Neuron (in vitro differentiated cells): ENCODE results near the gene CIC.

Source experiments
- H2AFZ ChIP-seq: one replicate; pipeline ENCODE4 v1.6.1; 2013; ENCODE audit warnings: low read depth, mild to moderate bottlenecking, inconsistent platforms, low read length, moderate library complexity
- H3K27me3 ChIP-seq: one replicate; pipeline ENCODE4 v1.6.1; 2013; ENCODE audit warnings: low read length; ENCODE audit not compliant: insufficient read depth
- H3K36me3 ChIP-seq: one replicate; pipeline ENCODE4 v1.6.1; 2013; ENCODE audit warnings: low read length; ENCODE audit not compliant: insufficient read depth
- H3K4me1 ChIP-seq: one replicate; pipeline ENCODE4 v1.6.1; 2013; ENCODE audit warnings: low read length; ENCODE audit not compliant: insufficient read depth
- H3K4me3 ChIP-seq: 2 replicates; pipeline ENCODE4 v1.5.1; 2013; ENCODE audit warnings: mild to moderate bottlenecking, low read length, moderate library complexity
- H3K9me3 ChIP-seq: one replicate; pipeline ENCODE4 v1.6.1; 2013; ENCODE audit warnings: low read length

CIC gene

GRCh38 chr19:42233678-42234292 lies 35.3 kb upstream of the CIC start:
- no peaks in the 10 kb centered on the region for H3K4me1 ChIP-seq
- H3K27me3 ChIP-seq = no peaks in the 10 kb centered on the region
- H3K9me3 ChIP-seq = no peaks in the 10 kb centered on the region
- no peak overlapping the region for H2AFZ ChIP-seq
- peaks cover 77% of the 10 kb centered on the region for H3K36me3 ChIP-seq
- H3K4me3 ChIP-seq = no peak overlapping the region

DNA sequence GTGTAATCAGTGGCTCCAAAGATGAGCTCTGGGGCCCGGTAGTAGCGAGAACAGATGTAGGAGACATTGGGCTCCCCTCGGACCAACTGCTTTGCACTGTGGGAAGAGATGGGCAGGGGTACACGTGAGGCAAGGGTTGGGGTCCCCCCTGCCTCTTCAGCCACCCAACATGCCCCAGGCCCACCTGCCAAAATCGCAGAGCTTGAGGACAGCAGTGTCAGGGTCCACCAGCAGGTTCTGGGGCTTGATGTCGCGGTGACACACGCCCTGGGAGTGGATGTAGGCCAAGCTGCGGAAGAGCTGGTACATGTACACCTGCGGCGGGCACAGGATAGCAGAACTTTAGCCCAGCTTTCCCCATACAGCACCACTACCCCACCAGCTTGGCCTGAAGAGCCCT lies 34.7 kb upstream of the CIC start:
- Histone ChIP-seq H3K9me3 (no peaks in the 10 kb centered on the region), H3K27me3 (no peaks in the 10 kb centered on the region), H3K4me3 (no peak overlapping the region), H3K4me1 (no peaks in the 10 kb centered on the region), H2AFZ (no peak overlapping the region), H3K36me3 (peaks cover 78% of the 10 kb centered on the region)

- Histone ChIP-seq H3K4me1 (no peaks in the 10 kb centered on the region), H3K9me3 (no peaks in the 10 kb centered on the region), H3K36me3 (peaks cover 76% of the 10 kb centered on the region), H3K4me3 (no peak overlapping the region), H2AFZ (no peak overlapping the region), H3K27me3 (no peaks in the 10 kb centered on the region)
These were observed 33.9 kb upstream of the CIC start for GRCh38 chr19:42235181-42235580.

- Histone ChIP-seq H3K27me3 (no peaks in the 10 kb centered on the region), H2AFZ (no peak overlapping the region), H3K4me1 (peaks cover 10% of the 10 kb centered on the region), H3K9me3 (no peaks in the 10 kb centered on the region), H3K36me3 (peaks cover 34% of the 10 kb centered on the region), H3K4me3 (no peak overlapping the region)
These were observed 29.4 kb upstream of the CIC start for GRCh38 chr19:42239544-42240220.

DNA sequence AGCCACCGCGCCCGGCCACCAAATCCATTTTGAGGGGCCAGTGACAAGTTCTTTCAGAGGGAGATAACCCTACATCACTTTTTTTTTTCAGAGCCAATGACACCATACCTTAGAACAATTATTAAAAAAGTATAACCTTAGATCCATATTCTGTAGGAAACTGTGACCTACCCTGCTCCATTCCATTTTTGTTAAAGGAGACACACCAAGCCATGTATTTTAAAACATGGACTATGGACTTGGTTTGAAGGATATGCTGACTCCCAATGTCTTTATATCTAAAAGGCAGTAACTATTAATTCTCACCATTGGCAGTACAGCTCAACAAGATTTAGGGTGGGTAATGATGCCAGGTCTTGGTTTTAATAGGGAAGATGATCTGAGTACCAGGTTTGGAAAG lies 27.8 kb upstream of the CIC start:
- Histone ChIP-seq H3K27me3 (no peaks in the 10 kb centered on the region), H3K4me1 (peaks cover 10% of the 10 kb centered on the region), H3K36me3 (peaks cover 20% of the 10 kb centered on the region), H3K4me3 (peak overlapping the region; percentile 76), H3K9me3 (no peaks in the 10 kb centered on the region), H2AFZ (no peak overlapping the region)

DNA sequence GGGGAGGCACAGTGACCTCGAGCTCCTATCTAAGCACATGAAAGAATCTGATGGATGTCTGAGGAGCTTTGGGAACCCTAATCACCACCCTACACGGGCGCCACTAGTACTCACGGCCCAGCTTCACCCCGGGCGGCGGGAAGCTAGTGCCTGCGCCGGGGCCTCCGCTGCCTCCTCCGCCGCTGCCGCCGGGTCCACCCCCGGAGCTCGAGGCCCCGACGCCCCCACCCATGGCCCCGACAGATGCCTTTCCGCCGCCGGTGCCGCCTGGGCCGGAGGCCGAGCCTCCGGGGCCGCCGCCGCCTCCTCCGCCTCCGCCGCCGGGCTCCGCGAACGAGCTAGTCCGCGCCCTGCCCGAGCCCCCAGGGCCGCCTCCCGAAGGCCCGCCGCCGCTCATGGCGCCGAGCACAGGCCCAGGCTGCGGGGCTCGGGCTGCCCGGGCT lies 27.0 kb upstream of the CIC start:
- Histone ChIP-seq H3K4me1 (peaks cover 10% of the 10 kb centered on the region), H3K9me3 (no peaks in the 10 kb centered on the region), H2AFZ (no peak overlapping the region), H3K4me3 (peak overlapping the region; percentile 76), H3K27me3 (no peaks in the 10 kb centered on the region), H3K36me3 (peaks cover 18% of the 10 kb centered on the region)

DNA sequence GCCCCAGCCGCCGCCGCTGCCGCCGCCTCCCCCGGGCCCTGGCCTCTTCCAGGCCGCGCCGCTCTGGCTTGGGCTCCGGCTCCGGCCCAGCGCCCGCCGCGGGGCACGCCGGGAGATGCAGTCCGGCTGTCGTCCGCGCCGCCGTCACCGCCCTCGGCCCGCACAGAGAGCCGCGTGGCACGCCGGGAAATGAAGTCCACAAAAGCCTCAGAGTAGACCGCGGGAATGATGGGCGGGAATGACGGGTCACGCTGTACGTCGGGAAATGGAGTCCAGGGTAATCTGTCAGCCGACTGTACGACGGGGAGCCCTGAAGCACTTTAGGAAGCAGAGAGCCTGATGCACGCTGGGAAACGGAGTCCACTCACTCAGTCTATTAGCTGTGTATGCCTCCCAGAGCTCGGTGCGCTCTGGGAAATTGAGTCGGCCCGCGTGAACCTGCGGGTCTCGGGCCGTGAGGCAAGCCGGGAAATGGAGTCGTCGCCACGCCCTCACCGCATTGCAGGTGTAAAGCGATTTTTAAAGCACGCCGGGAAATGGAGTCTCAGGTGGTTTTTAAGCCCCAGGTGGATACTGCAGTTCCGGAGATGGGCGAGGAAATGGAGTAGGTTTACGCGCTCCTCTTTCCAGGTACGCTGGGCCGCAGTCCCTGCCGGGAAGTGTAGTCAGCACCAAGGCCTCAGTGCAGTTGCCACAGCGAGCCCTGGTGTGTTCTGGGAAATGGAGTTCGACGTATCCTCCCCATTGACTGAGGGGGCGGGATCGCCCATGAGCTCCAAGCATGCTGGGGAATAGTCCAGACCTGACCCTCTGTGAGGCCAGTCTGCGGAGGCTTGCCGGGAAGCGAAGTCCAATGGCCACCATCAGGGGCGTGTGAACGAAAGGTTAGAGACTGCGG lies 26.3 kb upstream of the CIC start, which contains the start of gene GSK3A:
GSK3A (minus strand) TSS at position 91 of the 898 bp plus-strand sequence. CDS start 137 bp downstream, outside the sequence.
- H3K4me1 ChIP-seq = peaks cover 10% of the 10 kb centered on the region
- peak within 1 kb of the TSS; percentile 76 for H3K4me3 ChIP-seq
- H2AFZ ChIP-seq = peak within 1 kb of the TSS; percentile 7
- peaks cover 18% of the 10 kb centered on the region for H3K36me3 ChIP-seq
- H3K27me3 ChIP-seq = no peaks in the 10 kb centered on the region
- no peaks in the 10 kb centered on the region for H3K9me3 ChIP-seq

- Histone ChIP-seq H3K4me3 (peak overlapping the region; percentile 76), H3K27me3 (no peaks in the 10 kb centered on the region), H3K4me1 (peaks cover 10% of the 10 kb centered on the region), H3K36me3 (peaks cover 11% of the 10 kb centered on the region), H3K9me3 (no peaks in the 10 kb centered on the region), H2AFZ (peak overlapping the region; percentile 17)
These were observed 24.5 kb upstream of the CIC start for GRCh38 chr19:42244347-42245220.

DNA sequence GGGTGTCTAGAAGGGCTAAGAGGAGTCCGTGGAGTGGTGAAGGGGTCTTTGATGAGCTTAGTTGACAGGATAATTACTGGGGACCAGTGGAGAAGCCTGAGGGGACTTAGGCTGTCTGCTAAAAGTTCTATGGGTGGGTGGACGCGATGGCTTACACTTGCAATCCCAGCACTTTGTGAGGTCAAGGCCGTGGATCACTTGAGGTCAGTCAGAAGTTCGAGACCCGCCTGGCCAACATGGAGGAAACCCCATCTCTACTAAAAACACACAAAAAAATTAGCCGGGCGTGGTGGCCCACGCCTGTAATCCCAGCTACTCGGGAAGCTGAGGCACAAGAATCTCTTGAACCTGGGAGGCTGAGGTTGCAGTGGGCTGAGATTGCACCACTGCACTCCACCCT lies 23.8 kb upstream of the CIC start:
- no peak overlapping the region for H2AFZ ChIP-seq
- H3K9me3 ChIP-seq = no peaks in the 10 kb centered on the region
- H3K27me3 ChIP-seq = no peaks in the 10 kb centered on the region
- peaks cover 14% of the 10 kb centered on the region for H3K36me3 ChIP-seq
- H3K4me3 ChIP-seq = no peak overlapping the region
- peaks cover 10% of the 10 kb centered on the region for H3K4me1 ChIP-seq

- no peak overlapping the region for H3K4me3 ChIP-seq
- no peaks in the 10 kb centered on the region for H3K27me3 ChIP-seq
- no peak overlapping the region for H2AFZ ChIP-seq
- peaks cover 20% of the 10 kb centered on the region for H3K36me3 ChIP-seq
- H3K4me1 ChIP-seq = peaks cover 7% of the 10 kb centered on the region
- no peaks in the 10 kb centered on the region for H3K9me3 ChIP-seq
These were observed 22.7 kb upstream of the CIC start for GRCh38 chr19:42246143-42246921.

- Histone ChIP-seq H3K9me3 (no peaks in the 10 kb centered on the region), H2AFZ (no peak overlapping the region), H3K4me3 (no peak overlapping the region), H3K4me1 (peaks cover 10% of the 10 kb centered on the region), H3K27me3 (no peaks in the 10 kb centered on the region), H3K36me3 (peaks cover 20% of the 10 kb centered on the region)
These were observed 22.0 kb upstream of the CIC start for GRCh38 chr19:42246922-42247639.
